Breast epithelium (tissue), 3 donors: ENCODE results near the gene TTC38.

Experiments
- CTCF ChIP-seq, 3 donors: fragments of 450-650 bp; IDR thresholded peaks; one replicate each; pipeline ENCODE4 v1.5.1; 2016 to 2017; ENCODE audit warnings: antibody characterized with exemption in 3 of 3, mild to moderate bottlenecking in 3 of 3, moderate library complexity in 3 of 3
- POLR2A ChIP-seq: fragments of 450-650 bp; IDR thresholded peaks from one replicate; pipeline ENCODE4 v1.6.1; 2016; ENCODE audit warnings: antibody characterized with exemption, mild to moderate bottlenecking, moderate library complexity
- POLR2AphosphoS5 ChIP-seq, 3 donors: sonication (generic); formaldehyde crosslinking; IDR thresholded peaks; one replicate each; pipeline ENCODE4 v1.6.1; 2017; ENCODE audit warnings: antibody characterized with exemption in 3 of 3

GRCh38 chr22:46319319-46319718, 51.5 kb downstream of the TTC38 start:
- no peak for TF ChIP-seq POLR2A
- TF ChIP-seq POLR2AphosphoS5 (IDR thresholded peaks at IDR 0.05), result no peak
- no peak for TF ChIP-seq CTCF (IDR thresholded peaks at IDR 0.05)
